NB4 (cell line): Measurements from ENCODE around the gene OLA1.

Source experiments
- DNase-seq: peaks from one replicate; pipeline ENCODE4 v3.0.0; 2010; ENCODE audit warnings: low read depth
- H3K4me3 ChIP-seq: one replicate; pipeline ENCODE4 v1.5.1; 2011; ENCODE audit warnings: mild to moderate bottlenecking, low read depth, low read length, moderate library complexity
- CTCF ChIP-seq: IDR thresholded peaks from one replicate; pipeline ENCODE4 v1.5.1; 2012; ENCODE audit warnings: low read depth, low read length
- MAX ChIP-seq: IDR thresholded peaks from 2 replicates; pipeline ENCODE4 v1.6.1; 2011; ENCODE audit warnings: low read depth, low read length
- MYC ChIP-seq: IDR thresholded peaks from 2 replicates; pipeline ENCODE4 v1.6.1; 2011; ENCODE audit warnings: low read depth, low read length
- POLR2A ChIP-seq: IDR thresholded peaks from 2 replicates; pipeline ENCODE4 v1.6.1; 2011; ENCODE audit warnings: mild to moderate bottlenecking; ENCODE audit not compliant: insufficient read length; ENCODE audit errors: extremely low read depth

OLA1 gene

GRCh38 chr2:174236429-174236828 lies 11.9 kb downstream of the OLA1 start:
- no peak for DNase-seq
- no peak for TF ChIP-seq CTCF
- TF ChIP-seq POLR2A = no peak
- no peak for TF ChIP-seq MAX
- TF ChIP-seq MYC = no peak

GRCh38 chr2:174235680-174236079 lies 12.7 kb downstream of the OLA1 start:
- no peak overlapping the region for H3K4me3 ChIP-seq
- DNase-seq = no peak
- TF ChIP-seq MYC (no peak), CTCF (no peak), MAX (no peak), POLR2A (no peak)

More at GRCh38 chr2:174236429-174236828, 11.9 kb downstream of the OLA1 start:
- H3K4me3 ChIP-seq = no peak overlapping the region

GRCh38 chr2:174233771-174234275 lies 14.5 kb downstream of the OLA1 start:
- no peak overlapping the region for H3K4me3 ChIP-seq
- peak; percentile 26 for DNase-seq
- TF ChIP-seq MAX (no peak), MYC (no peak), CTCF (no peak), POLR2A (no peak)

GRCh38 chr2:174227748-174228147 lies 20.6 kb downstream of the OLA1 start:
- TF ChIP-seq MYC (no peak), CTCF (no peak), POLR2A (no peak), MAX (no peak)
- no peak overlapping the region for H3K4me3 ChIP-seq
- no peak for DNase-seq

- no peak for DNase-seq
- no peak for TF ChIP-seq CTCF
- no peak for TF ChIP-seq MAX
- no peak for TF ChIP-seq MYC
- no peak for TF ChIP-seq POLR2A
Measured at GRCh38 chr2:174224665-174225288, 23.6 kb downstream of the OLA1 start.

More at GRCh38 chr2:174224665-174225288, 23.6 kb downstream of the OLA1 start:
- H3K4me3 ChIP-seq = no peak overlapping the region
